ENCODE results near the gene SCIN.
"Not testable (repeated sequence)": the region's sequence is repeated elsewhere in the genome, so short reads cannot be mapped to it uniquely, and the experiment has no call there.

The SCIN gene

DNA sequence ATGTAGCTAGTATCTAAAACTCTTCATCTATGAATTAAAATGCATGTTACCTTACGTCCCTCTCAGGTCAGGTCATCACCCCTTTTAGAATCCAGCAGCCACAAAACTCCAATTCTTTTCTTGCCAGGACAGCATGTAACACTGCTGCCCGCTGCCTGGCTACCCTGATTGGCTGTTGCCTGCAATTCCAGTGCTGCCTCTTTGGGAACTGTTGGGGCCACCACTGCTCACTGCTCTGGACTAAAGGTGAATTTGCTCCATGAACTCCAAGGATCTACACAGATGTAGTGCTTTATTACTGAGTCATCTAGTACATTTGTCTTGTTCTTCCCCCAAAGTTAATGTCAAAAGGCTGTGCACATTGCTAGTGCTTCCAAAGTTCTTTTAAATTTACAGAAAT lies 40.4 kb downstream of the SCIN start:
- no peak overlapping the region for H3K4me3 ChIP-seq (ENCODE audit: low read depth, low read length)

DNA sequence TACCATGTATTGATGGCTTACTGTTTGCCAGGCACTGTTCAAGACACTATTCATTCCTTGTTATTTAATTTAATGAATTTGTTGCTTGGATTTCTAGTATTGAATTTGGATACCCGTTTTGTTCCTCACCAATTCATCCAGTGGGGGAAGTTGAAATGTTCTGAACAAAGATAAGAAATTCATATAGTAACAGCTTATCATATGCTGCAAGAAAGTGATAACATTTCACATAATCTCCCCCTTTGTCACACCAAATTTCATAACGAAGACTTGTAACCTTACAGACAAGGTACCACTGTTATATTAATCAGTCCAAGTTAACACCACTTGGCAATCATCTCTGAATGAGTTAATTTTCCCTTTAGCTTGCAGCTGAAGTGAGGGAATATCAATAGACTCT lies 42.1 kb downstream of the SCIN start:
- no peak overlapping the region for H3K4me3 ChIP-seq (ENCODE audit: low read depth, low read length)

DNA sequence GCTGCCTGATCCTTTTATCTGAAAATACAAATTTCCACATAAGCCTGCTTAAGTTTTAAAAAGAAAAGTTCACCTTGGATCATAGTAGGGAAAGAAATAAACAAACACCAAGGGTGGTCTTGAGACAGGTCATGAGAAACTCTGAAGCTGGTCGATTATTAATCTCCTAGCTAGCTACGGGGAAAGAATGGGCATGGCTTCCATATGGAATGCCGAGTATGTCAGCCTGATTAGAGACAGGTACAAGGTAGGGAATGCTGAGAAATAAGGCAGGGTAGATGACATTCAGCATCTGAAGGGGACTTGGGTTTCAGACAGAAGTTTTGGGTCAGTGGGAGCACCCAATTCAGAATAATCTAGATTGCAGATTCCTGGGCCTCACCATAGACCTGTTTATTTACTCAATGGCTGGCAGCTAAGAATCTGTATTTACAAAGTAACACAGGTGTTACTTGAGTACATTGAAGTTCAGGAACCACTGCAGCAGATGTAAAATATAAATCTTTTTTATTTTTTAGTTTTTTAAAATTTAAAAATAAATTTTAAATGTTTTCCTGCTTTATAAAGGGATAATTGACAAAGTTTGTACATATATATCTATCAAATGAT lies 49.0 kb downstream of the SCIN start:
- H3K4me3 ChIP-seq (ENCODE audit: low read depth, low read length) = no peak overlapping the region

DNA sequence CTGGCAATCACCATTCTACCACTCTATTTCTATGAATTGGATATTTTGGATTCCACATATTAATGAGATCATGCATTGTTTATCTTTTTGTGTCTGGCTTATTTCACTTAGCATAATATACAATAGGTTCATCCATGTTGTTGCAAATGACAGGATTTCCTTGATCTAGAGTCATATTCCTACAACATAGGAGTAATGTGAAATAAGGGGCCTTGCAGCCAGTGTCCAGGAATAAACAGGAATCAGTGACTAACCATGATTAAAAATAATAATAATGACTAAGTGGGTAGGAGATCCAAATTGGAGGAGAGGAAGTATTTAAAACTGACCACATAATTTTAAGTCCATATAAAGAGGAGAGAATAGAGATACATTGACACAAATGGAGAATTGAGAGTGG lies 49.9 kb downstream of the SCIN start:
- no peak overlapping the region for H3K4me3 ChIP-seq (ENCODE audit: low read depth, low read length)

DNA sequence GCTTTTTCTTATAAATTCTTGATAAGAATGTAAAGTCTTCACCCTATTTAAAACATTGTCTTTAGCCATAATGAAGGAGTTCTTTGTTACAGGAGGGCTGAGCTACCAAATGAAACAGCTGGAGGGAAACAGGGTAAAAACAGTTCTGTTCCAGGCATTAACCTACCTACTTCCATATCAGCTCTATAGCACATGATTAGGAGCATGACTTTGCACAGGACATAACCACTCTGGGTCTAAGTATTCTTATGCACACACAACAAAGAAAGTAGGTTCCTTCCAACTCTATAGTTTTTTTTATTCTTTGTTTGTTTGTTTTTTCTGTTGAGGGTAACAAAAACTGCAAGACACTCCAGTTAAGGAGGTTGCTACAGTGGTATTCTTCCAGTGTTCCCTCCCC lies 52.7 kb downstream of the SCIN start:
- H3K4me3 ChIP-seq (ENCODE audit: low read depth, low read length) = no peak overlapping the region

DNA sequence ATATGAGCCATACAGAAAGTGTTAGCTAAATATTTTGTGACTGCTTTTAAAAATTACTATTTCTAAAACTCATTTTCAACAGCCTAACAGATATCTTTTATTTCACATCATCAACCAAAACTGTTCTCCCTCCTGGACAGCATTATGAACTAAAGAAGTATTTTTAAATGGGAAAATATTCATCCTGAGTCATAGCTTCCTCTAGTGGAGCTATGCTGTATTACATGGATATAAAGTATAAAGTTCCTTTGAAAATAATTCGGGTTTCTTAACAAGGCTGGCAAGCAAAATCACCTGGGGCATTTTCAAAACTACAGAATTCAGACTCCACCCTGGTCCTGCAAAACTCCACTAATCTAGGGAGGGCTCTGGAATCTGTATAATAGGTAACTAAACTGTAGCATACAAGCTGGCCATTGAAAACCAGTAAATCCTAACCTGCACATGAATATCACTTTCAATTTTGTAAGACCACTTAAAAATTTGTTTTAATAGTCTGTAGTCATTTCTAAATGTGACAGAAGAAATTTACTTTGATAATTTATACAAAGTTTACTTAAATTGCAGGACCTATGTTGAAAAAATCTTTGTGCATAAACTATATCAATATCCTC lies 53.5 kb downstream of the SCIN start:
- no peak overlapping the region for H3K4me3 ChIP-seq (ENCODE audit: low read depth, low read length)

DNA sequence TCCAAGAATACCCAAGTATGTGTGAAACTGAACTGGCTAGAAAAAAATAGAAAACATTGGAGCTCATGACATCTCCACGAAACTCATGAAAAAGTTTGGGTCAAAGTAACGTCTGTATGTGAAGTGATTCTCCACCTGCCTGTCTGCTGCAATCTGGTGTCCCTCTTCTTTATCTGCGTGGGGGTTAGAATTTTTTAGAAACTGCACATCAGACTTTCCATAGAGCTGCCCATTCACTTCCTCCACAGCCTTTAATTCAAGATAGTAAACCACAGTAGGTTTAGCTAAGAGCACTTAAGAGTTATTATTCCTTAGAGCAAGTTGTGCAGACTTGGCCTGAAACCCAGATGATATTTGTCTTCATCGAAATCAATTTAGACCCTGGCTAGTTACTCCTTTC lies 55.3 kb downstream of the SCIN start:
- no peak overlapping the region for H3K4me3 ChIP-seq (ENCODE audit: low read depth, low read length)

DNA sequence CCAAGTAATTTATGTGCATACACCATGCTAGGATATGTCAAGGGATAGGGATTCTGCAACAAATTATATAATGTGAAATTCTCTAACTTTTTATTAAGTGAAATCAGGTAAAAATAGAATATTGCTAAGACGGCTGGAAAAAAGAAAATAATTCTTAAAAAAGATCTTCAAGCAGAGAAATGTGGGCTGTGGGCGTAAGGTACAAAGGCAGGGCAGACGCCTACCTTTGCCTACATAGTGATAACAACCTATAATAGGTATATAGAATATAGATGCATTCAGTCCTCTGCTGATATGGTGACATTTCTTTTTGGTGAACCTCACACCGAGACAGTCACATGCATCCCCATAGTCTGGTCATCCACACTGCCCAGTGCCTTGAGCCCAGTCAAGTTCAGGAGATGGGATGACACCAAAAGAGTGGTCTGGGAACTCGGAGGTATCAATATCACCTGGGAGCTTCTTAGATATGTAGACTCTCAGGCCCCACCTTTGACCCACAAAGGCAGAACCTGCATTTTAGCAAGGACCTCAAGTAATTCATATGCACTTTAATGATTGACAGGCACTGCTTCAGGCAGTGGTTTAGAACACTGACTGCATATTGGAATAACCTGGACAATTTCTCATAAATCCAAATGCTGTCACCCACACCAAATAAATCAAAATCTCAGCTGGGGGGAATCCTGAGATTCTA lies 59.4 kb downstream of the SCIN start:
- no peak overlapping the region for H3K4me3 ChIP-seq (ENCODE audit: low read depth, low read length)

DNA sequence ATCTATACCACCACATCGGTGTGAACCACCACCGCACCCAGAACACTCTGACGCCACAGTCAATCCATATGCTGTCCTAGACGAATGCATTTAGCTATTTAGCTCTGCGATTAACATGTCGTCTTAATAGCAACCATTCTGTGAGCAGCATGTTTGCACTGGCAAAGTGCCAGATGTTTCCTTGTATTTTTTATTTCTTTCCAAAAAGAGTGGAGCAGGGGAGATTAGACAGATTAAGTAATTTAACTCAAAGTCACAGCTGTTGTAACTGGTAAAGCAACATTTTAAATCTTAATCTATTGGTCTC lies 59.9 kb downstream of the SCIN start:
- H3K4me3 ChIP-seq (ENCODE audit: low read depth, low read length) = no peak overlapping the region

DNA sequence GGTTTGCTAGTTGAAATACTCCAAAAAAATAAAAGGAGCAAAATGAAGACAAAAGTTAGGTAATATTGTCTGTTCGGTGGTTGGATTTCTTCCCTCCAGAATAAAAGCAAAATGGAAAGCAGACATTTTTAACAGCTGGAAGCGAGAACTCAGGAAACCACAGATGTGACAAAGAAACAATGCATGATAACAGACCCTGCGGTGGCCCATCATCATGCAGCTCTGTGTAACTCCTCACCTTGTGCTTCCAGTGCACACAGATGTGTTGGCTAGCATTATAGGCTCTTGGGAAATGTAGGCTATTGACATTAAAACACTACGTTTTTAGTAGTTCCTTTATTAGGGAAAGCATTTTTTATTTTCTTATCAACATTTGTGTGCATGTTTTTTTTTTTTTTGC lies 63.1 kb downstream of the SCIN start:
- H3K4me3 ChIP-seq (ENCODE audit: low read depth, low read length) = no peak overlapping the region

DNA sequence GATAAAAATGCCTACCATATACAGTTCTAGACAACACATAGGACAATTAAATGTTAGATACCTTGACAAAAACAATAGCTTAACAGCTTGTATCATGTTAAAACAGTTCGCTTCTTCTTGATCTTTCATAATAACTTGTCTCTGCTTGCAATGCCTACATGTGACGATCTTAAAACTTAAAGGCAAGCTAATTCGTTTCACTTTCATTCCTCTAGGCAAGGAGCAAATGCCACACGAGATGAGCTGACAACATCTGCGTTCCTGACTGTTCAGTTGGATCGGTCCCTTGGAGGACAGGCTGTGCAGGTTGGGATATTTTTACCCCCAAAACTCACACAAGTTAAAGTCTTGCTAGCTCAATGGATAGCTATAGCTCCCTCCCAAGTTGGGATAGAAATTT lies 65.3 kb downstream of the SCIN start:
- H3K4me3 ChIP-seq (ENCODE audit: low read depth, low read length) = no peak overlapping the region

DNA sequence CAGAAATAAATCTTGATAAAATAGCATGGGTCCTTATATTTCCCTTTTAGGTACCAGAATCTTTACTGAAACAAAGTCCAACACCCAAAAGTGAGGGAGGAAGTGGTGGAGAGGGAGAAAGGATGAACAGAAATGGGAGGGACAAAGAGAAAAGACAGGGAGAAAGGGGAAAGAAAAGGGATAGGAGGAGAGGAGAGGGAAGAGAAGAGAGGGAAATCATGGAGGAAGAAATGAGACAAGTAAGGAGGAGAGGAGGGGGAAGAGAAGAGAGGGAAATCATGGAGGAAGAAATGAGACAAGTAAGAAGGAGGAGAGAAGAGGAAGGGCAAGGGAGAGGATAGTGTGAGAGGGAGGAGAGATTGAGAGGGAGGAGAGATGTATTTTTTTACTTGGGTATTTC lies 66.8 kb downstream of the SCIN start:
- no peak overlapping the region for H3K4me3 ChIP-seq (ENCODE audit: low read depth, low read length)

DNA sequence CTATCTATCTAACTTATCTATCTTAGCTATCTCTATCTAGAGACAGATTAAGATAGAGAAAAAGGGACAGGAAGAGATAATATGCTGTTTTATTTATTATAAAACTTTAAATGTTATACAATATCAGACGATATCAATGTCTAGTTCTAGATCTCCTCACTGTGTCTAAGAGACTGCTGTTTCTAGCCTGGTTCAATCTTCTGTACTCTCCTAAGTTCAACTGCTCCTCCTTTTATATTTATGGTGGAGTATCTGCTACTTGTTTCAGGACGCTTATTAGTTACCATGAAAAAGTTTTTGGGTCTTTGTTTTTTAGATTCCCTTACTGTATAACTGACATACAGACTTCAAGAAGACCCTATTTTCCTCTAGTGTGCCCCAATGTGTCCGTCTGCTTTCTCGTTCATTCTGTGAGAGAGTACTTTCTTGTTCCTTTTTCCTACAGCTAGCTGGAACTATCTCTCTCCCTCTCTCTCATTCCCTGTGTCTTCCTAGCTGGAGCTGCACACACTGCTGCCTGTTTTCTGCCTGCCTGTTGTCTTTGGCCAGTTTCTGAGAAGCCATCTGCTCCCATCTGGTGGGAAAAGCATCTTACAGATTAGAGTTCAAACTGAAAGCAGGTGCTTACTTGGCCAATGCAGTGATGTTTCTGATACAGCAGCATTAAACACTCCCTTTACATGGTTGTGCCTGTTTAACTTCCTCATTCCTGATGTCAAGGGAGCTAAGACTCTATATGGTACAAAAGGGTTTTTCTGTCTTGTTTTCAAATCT lies 67.5 kb downstream of the SCIN start:
- no peak overlapping the region for H3K4me3 ChIP-seq (ENCODE audit: low read depth, low read length)

DNA sequence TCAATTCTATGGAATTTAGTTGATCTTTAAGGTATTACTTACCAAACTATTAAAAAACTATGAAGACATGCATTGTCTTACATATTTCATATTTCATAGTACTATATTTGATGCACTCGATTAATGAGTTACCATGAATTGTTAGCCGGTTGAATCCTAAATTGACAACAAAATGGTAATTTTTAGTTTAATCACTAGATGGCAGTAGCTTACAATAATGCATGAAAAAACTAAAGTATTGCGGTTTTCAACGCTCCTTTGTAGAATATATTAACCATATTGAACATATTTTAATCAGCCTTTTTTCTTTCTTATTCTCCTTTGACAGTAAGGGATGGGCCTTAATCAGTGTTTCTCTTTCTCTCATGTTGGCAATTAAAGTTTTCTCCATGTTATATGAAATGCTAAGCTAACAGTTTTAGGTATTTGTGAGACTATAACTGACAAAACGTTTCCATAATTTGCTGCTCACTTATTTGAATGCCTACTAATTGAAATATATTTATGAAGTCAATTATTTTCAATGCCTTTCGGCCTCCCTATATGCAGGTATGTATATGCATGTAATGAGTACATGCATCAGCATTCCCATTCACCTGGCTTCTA lies 68.4 kb downstream of the SCIN start:
- H3K4me3 ChIP-seq (ENCODE audit: low read depth, low read length) = no peak overlapping the region

DNA sequence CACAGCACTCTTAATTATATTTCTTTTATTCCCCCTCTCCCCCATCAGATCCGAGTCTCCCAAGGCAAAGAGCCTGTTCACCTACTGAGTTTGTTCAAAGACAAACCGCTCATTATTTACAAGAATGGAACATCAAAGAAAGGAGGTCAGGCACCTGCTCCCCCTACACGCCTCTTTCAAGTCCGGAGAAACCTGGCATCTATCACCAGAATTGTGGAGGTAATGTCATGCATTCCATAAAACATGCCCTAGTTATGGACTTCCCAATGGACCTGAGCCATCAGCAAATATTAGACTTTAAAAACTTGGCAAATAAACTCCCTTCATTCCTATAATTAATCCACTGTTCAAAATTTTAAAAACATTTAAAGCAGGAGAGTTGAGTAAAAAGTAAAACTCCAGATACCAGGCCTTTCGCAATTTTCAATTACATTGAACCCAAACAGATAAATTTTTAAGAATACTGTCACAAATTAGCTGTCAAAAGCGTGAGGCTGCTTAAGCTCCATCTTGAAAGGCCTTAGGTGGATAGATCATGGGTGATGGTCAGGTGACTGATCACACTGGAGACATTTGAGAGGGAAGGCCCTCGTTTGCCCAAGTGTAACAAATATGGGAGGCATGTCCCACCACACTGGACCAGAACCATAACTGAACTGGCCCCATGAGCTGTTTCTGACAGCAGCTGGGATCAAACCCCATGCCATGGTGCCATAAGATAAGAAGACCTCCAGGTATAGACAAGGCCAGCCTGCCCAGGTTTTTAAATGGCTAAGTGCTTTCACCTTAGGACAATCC lies 70.0 kb downstream of the SCIN start:
- H3K4me3 ChIP-seq (ENCODE audit: low read depth, low read length) = no peak overlapping the region

DNA sequence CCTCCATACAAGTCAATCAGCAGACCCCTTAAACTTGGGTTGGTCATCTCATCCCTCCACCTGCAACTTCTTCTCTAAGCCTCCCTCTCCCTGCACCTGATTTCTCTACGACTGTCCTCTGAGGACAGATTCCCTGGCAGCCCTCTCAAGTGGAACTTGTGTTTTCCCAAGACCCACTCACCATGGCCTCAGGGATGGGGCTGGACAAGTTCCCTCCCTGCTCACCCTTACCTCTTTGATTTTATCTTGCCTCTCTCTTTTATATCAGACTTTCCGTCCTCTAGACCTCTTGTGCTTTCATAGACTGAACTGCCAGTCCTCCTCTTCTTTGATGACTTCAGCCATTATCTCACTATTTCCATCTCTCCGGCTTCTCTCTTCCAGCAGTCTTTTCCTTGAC lies 70.7 kb downstream of the SCIN start:
- no peak overlapping the region for H3K4me3 ChIP-seq (ENCODE audit: low read depth, low read length)

DNA sequence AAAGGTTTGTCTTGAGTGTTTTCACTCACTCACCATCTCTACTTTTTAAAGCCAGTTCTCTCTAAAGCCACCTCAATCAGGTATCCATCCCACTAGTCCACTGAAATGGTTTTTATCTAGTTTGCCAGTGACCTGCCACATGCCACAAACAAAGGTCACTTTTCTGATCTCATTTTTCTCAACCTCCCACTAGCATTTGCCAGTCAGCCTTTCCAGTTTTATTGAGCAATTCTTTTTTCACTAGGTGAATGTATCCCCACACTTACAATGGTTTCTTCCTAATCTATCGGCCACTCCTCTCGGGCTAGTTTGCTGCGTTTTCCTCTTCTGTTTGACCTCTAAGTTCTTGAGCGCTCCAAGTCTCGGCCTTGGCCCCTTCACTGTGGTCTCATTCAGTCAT lies 72.0 kb downstream of the SCIN start:
- H3K4me3 ChIP-seq (ENCODE audit: low read depth, low read length) = no peak overlapping the region

DNA sequence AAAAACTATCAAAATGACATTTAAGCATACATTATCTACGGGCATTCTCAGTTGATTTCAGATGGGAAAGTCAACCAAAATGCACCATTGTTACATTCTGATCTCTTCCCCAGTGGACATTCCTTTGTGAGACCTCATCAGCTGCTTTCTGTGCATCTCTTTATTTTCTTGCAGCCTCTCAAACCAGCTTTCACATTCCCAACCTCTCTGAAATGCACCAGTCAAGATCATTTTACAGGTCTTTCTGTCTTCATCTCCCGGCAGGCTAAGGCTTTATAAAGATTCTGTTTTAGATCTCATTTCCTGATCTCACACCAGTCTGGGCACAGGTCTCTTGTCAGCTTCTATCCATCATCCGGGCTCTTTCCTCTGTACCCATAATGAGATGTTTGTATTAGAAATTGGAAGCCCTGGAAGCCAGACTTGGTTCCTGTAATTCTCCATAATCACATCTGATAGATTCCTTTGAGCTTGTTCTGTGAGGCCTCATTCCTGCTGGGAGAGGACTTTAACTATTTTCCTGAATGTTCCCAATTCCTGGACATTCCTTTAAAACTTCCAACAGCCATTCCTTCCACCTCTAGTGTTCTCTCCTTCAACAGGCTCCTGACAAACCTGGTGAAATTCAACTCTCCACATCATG lies 72.6 kb downstream of the SCIN start:
- H3K4me3 ChIP-seq (ENCODE audit: low read depth, low read length) = no peak overlapping the region

DNA sequence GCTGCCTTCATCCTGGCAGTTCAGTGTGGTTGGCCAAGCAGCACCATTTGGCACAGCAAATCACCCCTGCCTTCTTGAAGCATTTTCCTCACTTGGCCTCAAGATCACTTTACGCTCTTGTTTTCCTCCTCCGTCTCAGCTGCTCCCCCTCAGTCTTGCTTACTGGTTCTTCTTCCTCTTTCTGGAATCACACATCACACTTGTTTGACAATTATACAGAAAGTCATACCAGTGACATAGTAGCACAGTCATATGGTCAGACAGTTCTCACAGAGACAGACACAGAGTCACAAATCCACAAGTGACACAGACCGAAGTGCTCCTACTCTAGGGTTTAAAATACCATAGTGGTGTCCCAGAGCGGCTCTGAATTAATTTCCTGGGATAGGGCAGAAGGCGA lies 73.1 kb downstream of the SCIN start:
- H3K4me3 ChIP-seq (ENCODE audit: low read depth, low read length) = no peak overlapping the region

DNA sequence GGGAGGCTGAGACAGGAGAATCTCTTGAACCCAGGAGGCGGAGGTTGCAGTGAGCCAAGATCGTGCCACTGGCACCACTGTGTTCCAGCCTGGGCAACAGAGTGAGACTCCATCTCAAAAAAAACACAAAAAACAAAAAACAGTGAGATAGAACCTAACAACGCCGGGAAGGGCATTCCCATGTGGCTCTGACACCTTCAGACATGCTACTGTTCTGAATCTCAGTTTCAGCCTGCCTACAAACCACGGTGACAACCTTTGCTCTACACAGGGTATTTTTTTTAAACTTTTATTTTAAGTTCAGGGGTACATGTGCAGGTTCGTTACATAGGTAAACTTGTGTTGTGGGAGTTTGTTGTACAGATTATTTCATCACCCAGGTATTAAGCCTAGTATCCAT lies 74.7 kb downstream of the SCIN start:
- H3K4me3 ChIP-seq (ENCODE audit: low read depth, low read length) = not testable (repeated sequence)

All from iPS-11a (cell line).